ENCODE measurements around the gene TNFAIP6. TPM values are rescaled to one million over a fixed set of nuclear protein-coding genes. Genes with fewer than 3 reads are reported as not detected.
"Not testable (repeated sequence)": the region's sequence is repeated elsewhere in the genome, so short reads cannot be mapped to it uniquely, and the experiment has no call there.

TNFAIP6 gene
- total RNA-seq, 4 donors from 2014 or later: 0.45 TPM; not detected in 3

- no peak for TF ChIP-seq POLR2AphosphoS5 (IDR thresholded peaks at IDR 0.05)
- TF ChIP-seq CTCF (IDR thresholded peaks at IDR 0.05): no peak
- TF ChIP-seq EP300 (IDR thresholded peaks at IDR 0.05): no peak
- TF ChIP-seq POLR2A (IDR thresholded peaks at IDR 0.05): no peak
- WGBS: 88% methylated on average over 3 of the region's 3 CpGs
- H3K27me3 ChIP-seq: no peaks in the 10 kb centered on the region
- H3K27ac ChIP-seq: no peak overlapping the region
- H3K4me1 ChIP-seq: no peaks in the 10 kb centered on the region
- no peaks in the 10 kb centered on the region for H3K36me3 ChIP-seq
- H3K9me3 ChIP-seq: no peaks in the 10 kb centered on the region
- H3K4me3 ChIP-seq: no peak overlapping the region
- DNase-seq (ENCODE audit: low spot score in 2 of 2): no peak
Measured at GRCh38 chr2:151338115-151338514, 19.3 kb upstream of the TNFAIP6 start.

GRCh38 chr2:151343073-151343472 is 14.3 kb upstream of the TNFAIP6 start:
- Histone ChIP-seq H3K27me3 (no peaks in the 10 kb centered on the region), H3K9me3 (no peaks in the 10 kb centered on the region), H3K27ac (no peak overlapping the region), H3K4me1 (no peaks in the 10 kb centered on the region), H3K36me3 (no peaks in the 10 kb centered on the region), H3K4me3 (no peak overlapping the region)
- TF ChIP-seq EP300 (IDR thresholded peaks at IDR 0.05) (no peak), CTCF (IDR thresholded peaks at IDR 0.05) (no peak), POLR2A (IDR thresholded peaks at IDR 0.05) (no peak)
- WGBS: 98% methylated on average over 2 of the region's 2 CpGs
- no peak for DNase-seq (ENCODE audit: low spot score in 2 of 2)

- not testable (repeated sequence) for H3K4me3 ChIP-seq; H3K36me3 ChIP-seq; H3K27me3 ChIP-seq; H3K9me3 ChIP-seq; H3K4me1 ChIP-seq; DNase-seq (ENCODE audit: low spot score in 2 of 2); H3K27ac ChIP-seq
- whole genome bisulfite sequencing: 96% methylated on average over 4 of the region's 4 CpGs
Measured at GRCh38 chr2:151344191-151344590, 13.2 kb upstream of the TNFAIP6 start.

- H3K4me3 ChIP-seq: no peak overlapping the region
- H3K9me3 ChIP-seq: no peaks in the 10 kb centered on the region
- no peak for DNase-seq (ENCODE audit: low spot score in 2 of 2)
- TF ChIP-seq POLR2AphosphoS5 (IDR thresholded peaks at IDR 0.05) (no peak), EP300 (IDR thresholded peaks at IDR 0.05) (no peak), POLR2A (IDR thresholded peaks at IDR 0.05) (no peak)
- H3K36me3 ChIP-seq: no peaks in the 10 kb centered on the region
- no peaks in the 10 kb centered on the region for H3K4me1 ChIP-seq
- no peaks in the 10 kb centered on the region for H3K27me3 ChIP-seq
- no peak overlapping the region for H3K27ac ChIP-seq
- 96% methylated on average over 2 of the region's 2 CpGs for whole genome bisulfite sequencing
Measured at GRCh38 chr2:151344906-151345305, 12.5 kb upstream of the TNFAIP6 start.

- no peak for DNase-seq (ENCODE audit: low spot score in 2 of 2)
- no peaks in the 10 kb centered on the region for H3K4me1 ChIP-seq
- H3K36me3 ChIP-seq: no peaks in the 10 kb centered on the region
- no peak overlapping the region for H3K27ac ChIP-seq
- H3K27me3 ChIP-seq: no peaks in the 10 kb centered on the region
- no peak overlapping the region for H3K4me3 ChIP-seq
- H3K9me3 ChIP-seq: no peaks in the 10 kb centered on the region
- TF ChIP-seq POLR2AphosphoS5 (IDR thresholded peaks at IDR 0.05) (no peak), POLR2A (IDR thresholded peaks at IDR 0.05) (no peak), CTCF (IDR thresholded peaks at IDR 0.05) (no peak), EP300 (IDR thresholded peaks at IDR 0.05) (no peak)
Measured at GRCh38 chr2:151347294-151347693, 10.1 kb upstream of the TNFAIP6 start.

GRCh38 chr2:151347906-151348305 is 9.5 kb upstream of the TNFAIP6 start:
- H3K9me3 ChIP-seq: no peaks in the 10 kb centered on the region
- H3K4me3 ChIP-seq: no peak overlapping the region
- H3K27me3 ChIP-seq: no peaks in the 10 kb centered on the region
- no peak for TF ChIP-seq CTCF (IDR thresholded peaks at IDR 0.05)
- no peak for TF ChIP-seq POLR2A (IDR thresholded peaks at IDR 0.05)
- no peak for TF ChIP-seq EP300 (IDR thresholded peaks at IDR 0.05)
- TF ChIP-seq POLR2AphosphoS5 (IDR thresholded peaks at IDR 0.05): no peak
- DNase-seq (ENCODE audit: low spot score in 2 of 2): no peak
- no peaks in the 10 kb centered on the region for H3K36me3 ChIP-seq
- H3K4me1 ChIP-seq: no peaks in the 10 kb centered on the region
- H3K27ac ChIP-seq: no peak overlapping the region
- WGBS: 64% methylated on average over 5 of the region's 5 CpGs

All from suprapubic skin (tissue), 4 donors.